HEK293 (cell line): ENCODE results near the gene ATXN2.

Experiments used
- HOXD13 ChIP-seq: sonication (generic); formaldehyde crosslinking; IDR thresholded peaks from 2 replicates; pipeline ENCODE4 v1.8.0; 2022; ENCODE audit warnings: missing genetic modification reagents, borderline replicate concordance
- KLF9 ChIP-seq: fragments of 450-650 bp; formaldehyde crosslinking; IDR thresholded peaks from 2 replicates; pipeline ENCODE4 v1.5.1; 2016; ENCODE audit warnings: missing biosample characterization, missing genetic modification characterization, low read depth
- OVOL3 ChIP-seq: fragments of 450-650 bp; formaldehyde crosslinking; IDR thresholded peaks from 2 replicates; pipeline ENCODE4 v1.5.1; 2016; ENCODE audit warnings: missing biosample characterization, missing genetic modification characterization
- REPIN1 ChIP-seq: fragments of 450-650 bp; formaldehyde crosslinking; IDR thresholded peaks from 2 replicates; pipeline ENCODE4 v1.5.1; 2017; ENCODE audit warnings: missing biosample characterization, missing genetic modification characterization, low read depth
- SALL2 ChIP-seq: fragments of 450-650 bp; formaldehyde crosslinking; IDR thresholded peaks from 2 replicates; pipeline ENCODE4 v1.5.0; 2017; ENCODE audit warnings: missing biosample characterization, mild to moderate bottlenecking, missing genetic modification characterization, borderline replicate concordance
- SCRT1 ChIP-seq: fragments of 450-650 bp; formaldehyde crosslinking; IDR thresholded peaks from 2 replicates; pipeline ENCODE4 v1.5.1; 2016; ENCODE audit warnings: missing biosample characterization, missing genetic modification characterization, borderline replicate concordance
- SP7 ChIP-seq: fragments of 450-650 bp; formaldehyde crosslinking; IDR thresholded peaks from 2 replicates; pipeline ENCODE4 v1.5.1; 2016; ENCODE audit warnings: missing biosample characterization, missing genetic modification characterization
- ZBTB21 ChIP-seq: fragments of 450-650 bp; formaldehyde crosslinking; IDR thresholded peaks from 2 replicates; pipeline ENCODE4 v1.5.1; 2017; ENCODE audit warnings: missing biosample characterization, missing genetic modification characterization
- ZBTB6 ChIP-seq: fragments of 450-650 bp; formaldehyde crosslinking; IDR thresholded peaks from 2 replicates; pipeline ENCODE4 v1.5.1; 2017; ENCODE audit warnings: missing biosample characterization, missing genetic modification characterization
- ZBTB8A ChIP-seq: fragments of 450-650 bp; formaldehyde crosslinking; IDR thresholded peaks from 2 replicates; pipeline ENCODE4 v1.5.1; 2016; ENCODE audit warnings: missing biosample characterization, missing genetic modification characterization
- ZNF138 ChIP-seq: fragments of 450-650 bp; formaldehyde crosslinking; IDR thresholded peaks from 2 replicates; pipeline ENCODE4 v1.5.1; 2016; ENCODE audit warnings: missing biosample characterization, missing genetic modification characterization, borderline replicate concordance
- ZNF146 ChIP-seq: fragments of 450-650 bp; formaldehyde crosslinking; IDR thresholded peaks from 2 replicates; pipeline ENCODE4 v1.5.1; 2016; ENCODE audit warnings: missing biosample characterization, missing genetic modification characterization
- ZNF239 ChIP-seq: fragments of 450-650 bp; formaldehyde crosslinking; IDR thresholded peaks from 2 replicates; pipeline ENCODE4 v1.5.1; 2016; ENCODE audit warnings: missing biosample characterization, missing genetic modification characterization
- ZNF248 ChIP-seq: fragments of 450-650 bp; formaldehyde crosslinking; IDR thresholded peaks from 2 replicates; pipeline ENCODE4 v1.5.1; 2017; ENCODE audit warnings: missing biosample characterization, missing genetic modification characterization
- ZNF26 ChIP-seq: fragments of 450-650 bp; formaldehyde crosslinking; IDR thresholded peaks from 2 replicates; pipeline ENCODE4 v1.5.1; 2016; ENCODE audit warnings: missing biosample characterization, missing genetic modification characterization
- ZNF37A ChIP-seq: fragments of 450-650 bp; IDR thresholded peaks from 2 replicates; pipeline ENCODE4 v1.5.1; 2018; ENCODE audit warnings: missing biosample characterization, missing genetic modification characterization
- ZNF510 ChIP-seq: fragments of 450-650 bp; formaldehyde crosslinking; IDR thresholded peaks from 2 replicates; pipeline ENCODE4 v1.5.1; 2018; ENCODE audit warnings: mild to moderate bottlenecking, missing genetic modification characterization, missing biosample characterization; ENCODE audit not compliant: insufficient replicate concordance
- ZNF555 ChIP-seq: fragments of 450-650 bp; formaldehyde crosslinking; conservative IDR thresholded peaks from 2 replicates; pipeline ENCODE4 v1.5.1; 2017; ENCODE audit warnings: missing biosample characterization, mild to moderate bottlenecking, missing genetic modification characterization, inconsistent platforms
- ZNF558 ChIP-seq: fragments of 450-650 bp; formaldehyde crosslinking; IDR thresholded peaks from 2 replicates; pipeline ENCODE4 v1.5.1; 2016; ENCODE audit warnings: missing biosample characterization, missing genetic modification characterization
- ZNF580 ChIP-seq: fragments of 450-650 bp; formaldehyde crosslinking; IDR thresholded peaks from 2 replicates; pipeline ENCODE4 v1.5.1; 2016; ENCODE audit warnings: missing biosample characterization, missing genetic modification characterization
- ZNF600 ChIP-seq: fragments of 450-650 bp; formaldehyde crosslinking; IDR thresholded peaks from 2 replicates; pipeline ENCODE4 v1.5.1; 2016; ENCODE audit warnings: missing biosample characterization, missing genetic modification characterization
- ZNF626 ChIP-seq: fragments of 450-650 bp; sonication (Bioruptor Pico); formaldehyde crosslinking; IDR thresholded peaks from 2 replicates; pipeline ENCODE4 v1.5.1; 2018; ENCODE audit warnings: missing biosample characterization, missing genetic modification characterization, inconsistent platforms
- ZNF654 ChIP-seq: fragments of 450-650 bp; formaldehyde crosslinking; IDR thresholded peaks from 2 replicates; pipeline ENCODE4 v1.5.1; 2016; ENCODE audit warnings: low read depth, missing biosample characterization, missing genetic modification characterization
- TF ChIP-seq, protein P1 (sequence below): fragments of 450-650 bp; formaldehyde crosslinking; IDR thresholded peaks from 2 replicates; pipeline ENCODE4 v1.5.1; 2016; ENCODE audit warnings: missing biosample characterization, missing genetic modification characterization
- TF ChIP-seq, protein P2 (sequence below): fragments of 450-650 bp; formaldehyde crosslinking; IDR thresholded peaks from 2 replicates; pipeline ENCODE4 v1.5.1; 2016; ENCODE audit warnings: missing biosample characterization, missing genetic modification characterization, borderline replicate concordance
- TF ChIP-seq, protein P3 (sequence below): fragments of 450-650 bp; formaldehyde crosslinking; IDR thresholded peaks from 2 replicates; pipeline ENCODE4 v1.5.1; 2016; ENCODE audit warnings: missing biosample characterization, missing genetic modification characterization
- TF ChIP-seq, protein P4 (sequence below): fragments of 450-650 bp; formaldehyde crosslinking; IDR thresholded peaks from 2 replicates; pipeline ENCODE4 v1.5.1; 2017; ENCODE audit warnings: missing biosample characterization, missing genetic modification characterization

Gene ATXN2

GRCh38 chr12:111405149-111405858, 193.8 kb downstream of the ATXN2 start (continued):
- TF ChIP-seq, protein P1, sequence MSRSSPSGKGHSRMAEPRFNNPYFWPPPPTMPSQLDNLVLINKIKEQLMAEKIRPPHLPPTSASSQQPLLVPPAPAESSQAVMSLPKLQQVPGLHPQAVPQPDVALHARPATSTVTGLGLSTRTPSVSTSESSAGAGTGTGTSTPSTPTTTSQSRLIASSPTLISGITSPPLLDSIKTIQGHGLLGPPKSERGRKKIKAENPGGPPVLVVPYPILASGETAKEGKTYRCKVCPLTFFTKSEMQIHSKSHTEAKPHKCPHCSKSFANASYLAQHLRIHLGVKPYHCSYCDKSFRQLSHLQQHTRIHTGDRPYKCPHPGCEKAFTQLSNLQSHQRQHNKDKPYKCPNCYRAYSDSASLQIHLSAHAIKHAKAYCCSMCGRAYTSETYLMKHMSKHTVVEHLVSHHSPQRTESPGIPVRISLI (tag by site-specific recombination) = no peak
- peak; percentile 87; the same call in 1 of the 2 replicates for TF ChIP-seq HOXD13
- no peak for TF ChIP-seq OVOL3 (tag by site-specific recombination)
- TF ChIP-seq SCRT1 (tag by site-specific recombination) = no peak
- TF ChIP-seq SP7 = peak; percentile 92
- no peak for TF ChIP-seq ZNF510
- no peak for TF ChIP-seq ZNF600 (tag by site-specific recombination)
- no peak for TF ChIP-seq ZNF248 (tag by site-specific recombination)
- no peak for TF ChIP-seq ZNF555 (tag by site-specific recombination)
- TF ChIP-seq ZNF580 (tag by site-specific recombination) = no peak
- TF ChIP-seq ZBTB6 (tag by site-specific recombination) = no peak
- no peak for TF ChIP-seq ZNF26 (tag by site-specific recombination)
- TF ChIP-seq KLF9 = peak; percentile 94
- TF ChIP-seq ZBTB8A (tag by site-specific recombination) = peak; percentile 88
- TF ChIP-seq, protein P2, sequence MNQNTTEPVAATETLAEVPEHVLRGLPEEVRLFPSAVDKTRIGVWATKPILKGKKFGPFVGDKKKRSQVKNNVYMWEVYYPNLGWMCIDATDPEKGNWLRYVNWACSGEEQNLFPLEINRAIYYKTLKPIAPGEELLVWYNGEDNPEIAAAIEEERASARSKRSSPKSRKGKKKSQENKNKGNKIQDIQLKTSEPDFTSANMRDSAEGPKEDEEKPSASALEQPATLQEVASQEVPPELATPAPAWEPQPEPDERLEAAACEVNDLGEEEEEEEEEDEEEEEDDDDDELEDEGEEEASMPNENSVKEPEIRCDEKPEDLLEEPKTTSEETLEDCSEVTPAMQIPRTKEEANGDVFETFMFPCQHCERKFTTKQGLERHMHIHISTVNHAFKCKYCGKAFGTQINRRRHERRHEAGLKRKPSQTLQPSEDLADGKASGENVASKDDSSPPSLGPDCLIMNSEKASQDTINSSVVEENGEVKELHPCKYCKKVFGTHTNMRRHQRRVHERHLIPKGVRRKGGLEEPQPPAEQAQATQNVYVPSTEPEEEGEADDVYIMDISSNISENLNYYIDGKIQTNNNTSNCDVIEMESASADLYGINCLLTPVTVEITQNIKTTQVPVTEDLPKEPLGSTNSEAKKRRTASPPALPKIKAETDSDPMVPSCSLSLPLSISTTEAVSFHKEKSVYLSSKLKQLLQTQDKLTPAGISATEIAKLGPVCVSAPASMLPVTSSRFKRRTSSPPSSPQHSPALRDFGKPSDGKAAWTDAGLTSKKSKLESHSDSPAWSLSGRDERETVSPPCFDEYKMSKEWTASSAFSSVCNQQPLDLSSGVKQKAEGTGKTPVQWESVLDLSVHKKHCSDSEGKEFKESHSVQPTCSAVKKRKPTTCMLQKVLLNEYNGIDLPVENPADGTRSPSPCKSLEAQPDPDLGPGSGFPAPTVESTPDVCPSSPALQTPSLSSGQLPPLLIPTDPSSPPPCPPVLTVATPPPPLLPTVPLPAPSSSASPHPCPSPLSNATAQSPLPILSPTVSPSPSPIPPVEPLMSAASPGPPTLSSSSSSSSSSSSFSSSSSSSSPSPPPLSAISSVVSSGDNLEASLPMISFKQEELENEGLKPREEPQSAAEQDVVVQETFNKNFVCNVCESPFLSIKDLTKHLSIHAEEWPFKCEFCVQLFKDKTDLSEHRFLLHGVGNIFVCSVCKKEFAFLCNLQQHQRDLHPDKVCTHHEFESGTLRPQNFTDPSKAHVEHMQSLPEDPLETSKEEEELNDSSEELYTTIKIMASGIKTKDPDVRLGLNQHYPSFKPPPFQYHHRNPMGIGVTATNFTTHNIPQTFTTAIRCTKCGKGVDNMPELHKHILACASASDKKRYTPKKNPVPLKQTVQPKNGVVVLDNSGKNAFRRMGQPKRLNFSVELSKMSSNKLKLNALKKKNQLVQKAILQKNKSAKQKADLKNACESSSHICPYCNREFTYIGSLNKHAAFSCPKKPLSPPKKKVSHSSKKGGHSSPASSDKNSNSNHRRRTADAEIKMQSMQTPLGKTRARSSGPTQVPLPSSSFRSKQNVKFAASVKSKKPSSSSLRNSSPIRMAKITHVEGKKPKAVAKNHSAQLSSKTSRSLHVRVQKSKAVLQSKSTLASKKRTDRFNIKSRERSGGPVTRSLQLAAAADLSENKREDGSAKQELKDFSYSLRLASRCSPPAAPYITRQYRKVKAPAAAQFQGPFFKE (tag by site-specific recombination) = no peak
- TF ChIP-seq ZNF37A (tag by site-specific recombination) = no peak
- no peak for TF ChIP-seq ZNF558
- no peak for TF ChIP-seq ZNF626 (tag by site-specific recombination)
- no peak for TF ChIP-seq ZNF654 (tag by site-specific recombination)
- no peak for TF ChIP-seq ZNF146 (tag by site-specific recombination)
- TF ChIP-seq, protein P3, sequence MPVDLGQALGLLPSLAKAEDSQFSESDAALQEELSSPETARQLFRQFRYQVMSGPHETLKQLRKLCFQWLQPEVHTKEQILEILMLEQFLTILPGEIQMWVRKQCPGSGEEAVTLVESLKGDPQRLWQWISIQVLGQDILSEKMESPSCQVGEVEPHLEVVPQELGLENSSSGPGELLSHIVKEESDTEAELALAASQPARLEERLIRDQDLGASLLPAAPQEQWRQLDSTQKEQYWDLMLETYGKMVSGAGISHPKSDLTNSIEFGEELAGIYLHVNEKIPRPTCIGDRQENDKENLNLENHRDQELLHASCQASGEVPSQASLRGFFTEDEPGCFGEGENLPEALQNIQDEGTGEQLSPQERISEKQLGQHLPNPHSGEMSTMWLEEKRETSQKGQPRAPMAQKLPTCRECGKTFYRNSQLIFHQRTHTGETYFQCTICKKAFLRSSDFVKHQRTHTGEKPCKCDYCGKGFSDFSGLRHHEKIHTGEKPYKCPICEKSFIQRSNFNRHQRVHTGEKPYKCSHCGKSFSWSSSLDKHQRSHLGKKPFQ (tag by site-specific recombination) = no peak
- TF ChIP-seq, protein P4, sequence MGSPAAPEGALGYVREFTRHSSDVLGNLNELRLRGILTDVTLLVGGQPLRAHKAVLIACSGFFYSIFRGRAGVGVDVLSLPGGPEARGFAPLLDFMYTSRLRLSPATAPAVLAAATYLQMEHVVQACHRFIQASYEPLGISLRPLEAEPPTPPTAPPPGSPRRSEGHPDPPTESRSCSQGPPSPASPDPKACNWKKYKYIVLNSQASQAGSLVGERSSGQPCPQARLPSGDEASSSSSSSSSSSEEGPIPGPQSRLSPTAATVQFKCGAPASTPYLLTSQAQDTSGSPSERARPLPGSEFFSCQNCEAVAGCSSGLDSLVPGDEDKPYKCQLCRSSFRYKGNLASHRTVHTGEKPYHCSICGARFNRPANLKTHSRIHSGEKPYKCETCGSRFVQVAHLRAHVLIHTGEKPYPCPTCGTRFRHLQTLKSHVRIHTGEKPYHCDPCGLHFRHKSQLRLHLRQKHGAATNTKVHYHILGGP = no peak
- TF ChIP-seq SALL2 (tag by site-specific recombination) = no peak
- TF ChIP-seq ZNF239 (tag by site-specific recombination) = peak; percentile 93
- no peak for TF ChIP-seq ZNF138 (tag by site-specific recombination)
- TF ChIP-seq ZBTB21 (tag by site-specific recombination) = peak; percentile 47
- TF ChIP-seq REPIN1 (tag by site-specific recombination) = no peak
